Activated T-cell treated with anti-CD3 and anti-CD28 coated beads, Interleukin-2, amount 50 U/mL, for 72 hours (primary cell): ENCODE measurements around the gene CNBP. TPM values are rescaled to one million over a fixed set of nuclear protein-coding genes. Genes with fewer than 3 reads are reported as not detected.
A peak's percentile ranks its signal among the peaks of the same experiment; 100 is the strongest.
"Not testable (repeated sequence)": the region's sequence is repeated elsewhere in the genome, so short reads cannot be mapped to it uniquely, and the experiment has no call there.

Source experiments
- ATAC-seq, 2 donors: fragments of 150-1000 bp; cut with Tn5 transposase; replicated peaks in 1 of 2; 2 replicates each; pipeline ENCODE4 v1.10.0; 2021; ENCODE audit warnings: moderate library complexity in 2 of 2, mild to moderate bottlenecking in 1 of 2
- DNase-seq, 2 donors: peaks; one replicate each; pipeline ENCODE4 v3.0.0; 2021 to 2022; ENCODE audit warnings: mixed read lengths in 1 of 2
- H3K27ac Mint-ChIP-seq: one replicate; pipeline ENCODE4 v1.8.0; 2022; ENCODE audit warnings: mild to moderate bottlenecking, moderate library complexity, mixed read lengths
- H3K27me3 Mint-ChIP-seq: one replicate; pipeline ENCODE4 v1.8.0; 2022; ENCODE audit warnings: low read depth, mixed read lengths
- H3K36me3 Mint-ChIP-seq, 2 donors: one replicate each; pipeline ENCODE4 v1.8.0; 2022; ENCODE audit warnings: mixed read lengths in 2 of 2, mild to moderate bottlenecking in 1 of 2; ENCODE audit not compliant: insufficient read depth in 2 of 2
- H3K4me1 Mint-ChIP-seq: one replicate; pipeline ENCODE4 v1.8.0; 2022; ENCODE audit warnings: low read depth, mixed read lengths
- H3K4me3 Mint-ChIP-seq, 2 donors: one replicate each; pipeline ENCODE4 v1.8.0; 2022; ENCODE audit warnings: mild to moderate bottlenecking in 2 of 2, mixed read lengths in 2 of 2, moderate library complexity in 2 of 2
- H3K9me3 Mint-ChIP-seq, 2 donors: one replicate each; pipeline ENCODE4 v1.8.0; 2022; ENCODE audit warnings: mixed read lengths in 2 of 2
- total RNA-seq, 2 donors: library from RNA; stranded (reverse); gene quantifications; one replicate each; pipeline ENCODE4 v1.2.3, GENCODE V29; 2022

The CNBP gene
- 100 to 1,000 TPM; 450 to 480 TPM for total RNA-seq

GRCh38 chr3:129183569-129184395 is at the start of gene CNBP:
Gene CNBP (minus strand): TSS chr3:129183896. CDS start chr3:129171757, 12,139 bp downstream.
- peak; percentile 97 to 99 for ATAC-seq
- Mint-ChIP-seq H3K4me1 (peaks cover 64% of the 10 kb centered on the region), H3K27ac (peak within 1 kb of the TSS; percentile 95), H3K36me3 (peaks cover 13 to 32% of the 10 kb centered on the region in 2 donors), H3K4me3 (peak within 1 kb of the TSS; percentile 96 to 97), H3K27me3 (no peaks in the 10 kb centered on the region), H3K9me3 (no peaks in the 10 kb centered on the region)
- DNase-seq, result peak; percentile 94

GRCh38 chr3:129231331-129232119 is 47.8 kb upstream of the CNBP start:
- peak; percentile 67 for ATAC-seq

GRCh38 chr3:129230311-129231019 is 46.8 kb upstream of the CNBP start:
- H3K27me3 Mint-ChIP-seq, result no peaks in the 10 kb centered on the region
- H3K27ac Mint-ChIP-seq, result peak overlapping the region; percentile 41
- H3K9me3 Mint-ChIP-seq, result no peaks in the 10 kb centered on the region
- H3K4me1 Mint-ChIP-seq, result peaks cover 55% of the 10 kb centered on the region
- no peaks in the 10 kb centered on the region for H3K36me3 Mint-ChIP-seq
- peak overlapping the region; percentile 18 to 22 for H3K4me3 Mint-ChIP-seq
- DNase-seq (peak; percentile 56 to 74), ATAC-seq (peak; percentile 96)

More at GRCh38 chr3:129231331-129232119, 47.8 kb upstream of the CNBP start:
- DNase-seq, result peak; percentile 26 to 31
- Mint-ChIP-seq H3K27me3 (no peaks in the 10 kb centered on the region), H3K4me1 (peaks cover 51% of the 10 kb centered on the region), H3K36me3 (no peaks in the 10 kb centered on the region), H3K27ac (peak overlapping the region; percentile 90), H3K9me3 (no peaks in the 10 kb centered on the region), H3K4me3 (peak overlapping the region; percentile 41 to 64)

GRCh38 chr3:129228891-129229585 is 45.3 kb upstream of the CNBP start:
- Mint-ChIP-seq H3K36me3 (no peaks in the 10 kb centered on the region), H3K27me3 (no peaks in the 10 kb centered on the region), H3K27ac (no peak overlapping the region), H3K9me3 (no peaks in the 10 kb centered on the region), H3K4me3 (no peak overlapping the region), H3K4me1 (peaks cover 63% of the 10 kb centered on the region)
- ATAC-seq (no peak), DNase-seq (no peak)

- Mint-ChIP-seq H3K36me3 (no peaks in the 10 kb centered on the region), H3K4me1 (peaks cover 46% of the 10 kb centered on the region), H3K4me3 (peak overlapping the region in 1 of 2 donors; percentile 3), H3K9me3 (no peaks in the 10 kb centered on the region), H3K27me3 (no peaks in the 10 kb centered on the region), H3K27ac (no peak overlapping the region)
- no peak for DNase-seq
- ATAC-seq, result no peak
Measured at GRCh38 chr3:129226374-129226773, 42.7 kb upstream of the CNBP start.

GRCh38 chr3:129224984-129225393 is 41.3 kb upstream of the CNBP start:
- H3K36me3 Mint-ChIP-seq, result no peaks in the 10 kb centered on the region
- peak; percentile 18 to 22 for DNase-seq
- H3K27me3 Mint-ChIP-seq, result no peaks in the 10 kb centered on the region
- no peak overlapping the region for H3K27ac Mint-ChIP-seq
- H3K9me3 Mint-ChIP-seq, result no peaks in the 10 kb centered on the region
- peaks cover 33% of the 10 kb centered on the region for H3K4me1 Mint-ChIP-seq
- H3K4me3 Mint-ChIP-seq, result peak overlapping the region; percentile 62
- ATAC-seq, result peak; percentile 50 to 73

GRCh38 chr3:129224387-129224786 is 40.7 kb upstream of the CNBP start:
- not testable (repeated sequence) for H3K27ac Mint-ChIP-seq, ATAC-seq, DNase-seq, H3K36me3 Mint-ChIP-seq, H3K4me3 Mint-ChIP-seq, H3K9me3 Mint-ChIP-seq, H3K27me3 Mint-ChIP-seq
- peaks cover 27% of the 10 kb centered on the region for H3K4me1 Mint-ChIP-seq

- Mint-ChIP-seq H3K36me3 (no peaks in the 10 kb centered on the region), H3K27ac (no peak overlapping the region), H3K4me3 (no peak overlapping the region), H3K27me3 (no peaks in the 10 kb centered on the region), H3K9me3 (no peaks in the 10 kb centered on the region), H3K4me1 (no peaks in the 10 kb centered on the region)
- no peak for DNase-seq
- ATAC-seq, result no peak
Measured at GRCh38 chr3:129218742-129219141, 35.0 kb upstream of the CNBP start.

- DNase-seq (no peak), ATAC-seq (no peak)
- Mint-ChIP-seq H3K27ac (no peak overlapping the region), H3K4me1 (no peaks in the 10 kb centered on the region), H3K27me3 (peaks cover 9% of the 10 kb centered on the region), H3K36me3 (no peaks in the 10 kb centered on the region), H3K9me3 (no peaks in the 10 kb centered on the region), H3K4me3 (no peak overlapping the region)
Measured at GRCh38 chr3:129213238-129213637, 29.5 kb upstream of the CNBP start.

GRCh38 chr3:129211772-129212171 is 28.1 kb upstream of the CNBP start:
- Mint-ChIP-seq H3K27me3 (peaks cover 9% of the 10 kb centered on the region), H3K27ac (no peak overlapping the region), H3K36me3 (no peaks in the 10 kb centered on the region), H3K9me3 (no peaks in the 10 kb centered on the region), H3K4me3 (no peak overlapping the region), H3K4me1 (no peaks in the 10 kb centered on the region)
- DNase-seq, result no peak
- ATAC-seq, result peak in 1 of 2 donors; percentile 18

GRCh38 chr3:129211345-129211744 is 27.6 kb upstream of the CNBP start:
- Mint-ChIP-seq H3K27me3 (peaks cover 9% of the 10 kb centered on the region), H3K4me3 (no peak overlapping the region), H3K4me1 (no peaks in the 10 kb centered on the region), H3K27ac (no peak overlapping the region), H3K9me3 (no peaks in the 10 kb centered on the region), H3K36me3 (no peaks in the 10 kb centered on the region)
- DNase-seq, result no peak
- no peak for ATAC-seq

- Mint-ChIP-seq H3K4me3 (no peak overlapping the region), H3K9me3 (no peaks in the 10 kb centered on the region), H3K36me3 (no peaks in the 10 kb centered on the region), H3K4me1 (no peaks in the 10 kb centered on the region), H3K27ac (no peak overlapping the region), H3K27me3 (peaks cover 9% of the 10 kb centered on the region)
- ATAC-seq, result no peak
- DNase-seq, result no peak
Measured at GRCh38 chr3:129207479-129207878, 23.8 kb upstream of the CNBP start.
